Left ventricle myocardium inferior (tissue), 1 donor: ENCODE measurements around the gene MCFD2. TPM values are rescaled to one million over a fixed set of nuclear protein-coding genes. Genes with fewer than 3 reads are reported as not detected.

ENCODE experiments used
- DNase-seq: peaks from one replicate; pipeline ENCODE4 v3.0.0-alpha.2; 2020
- H3K27ac ChIP-seq: fragments of 200-600 bp; replicated peaks from 2 replicates; pipeline ENCODE4 v1.8.0; 2021
- H3K27me3 ChIP-seq: fragments of 200-600 bp; 2 replicates; pipeline ENCODE4 v1.8.0; 2021; ENCODE audit warnings: low read depth
- H3K36me3 ChIP-seq: fragments of 200-600 bp; 2 replicates; pipeline ENCODE4 v1.8.0; 2021
- H3K4me1 ChIP-seq: fragments of 200-600 bp; 2 replicates; pipeline ENCODE4 v1.8.0; 2021
- H3K4me3 ChIP-seq: fragments of 200-600 bp; 2 replicates; pipeline ENCODE4 v1.8.0; 2021; ENCODE audit warnings: mild to moderate bottlenecking, moderate library complexity
- H3K9me3 ChIP-seq: fragments of 200-600 bp; replicated peaks from 2 replicates; pipeline ENCODE4 v1.8.0; 2021
- intact Hi-C: fragments of 100-400 bp; cut with micrococcal nuclease; formaldehyde crosslinking; loops from one replicate; pipeline ENCODE4 v1.11.0; 2022
- total RNA-seq: library from RNA; stranded (reverse); fragmentation: NEBNext Ultra II Directional; extraction: Animal tissue kit (Norgen Biotek cat#: 25700); gene quantifications from one replicate; pipeline ENCODE4 v1.2.1, GENCODE V29; 2021
- TF ChIP-seq, protein P1 (sequence below): fragments of 200-600 bp; IDR thresholded peaks from 2 replicates; pipeline ENCODE4 v1.8.0; 2021; ENCODE audit warnings: antibody characterized with exemption, mild to moderate bottlenecking, borderline replicate concordance
- donor health status: DM: no; HTN: yes; CAD: no; lungs with severe emphysema.

Gene MCFD2
- total RNA-seq, 1 donor from 2014 or later, result 61.2 TPM

GRCh38 chr2:46855805-46856204 lies 59.8 kb downstream of the MCFD2 start:
- no peak for DNase-seq
- peak overlapping the region; percentile 92 for H3K27ac ChIP-seq
- no peaks in the 10 kb centered on the region for H3K27me3 ChIP-seq
- H3K4me1 ChIP-seq, result peaks cover 39% of the 10 kb centered on the region
- no peaks in the 10 kb centered on the region for H3K36me3 ChIP-seq
- H3K4me3 ChIP-seq, result no peak overlapping the region
- intact Hi-C loops, result no loop called here
- TF ChIP-seq, protein P1, sequence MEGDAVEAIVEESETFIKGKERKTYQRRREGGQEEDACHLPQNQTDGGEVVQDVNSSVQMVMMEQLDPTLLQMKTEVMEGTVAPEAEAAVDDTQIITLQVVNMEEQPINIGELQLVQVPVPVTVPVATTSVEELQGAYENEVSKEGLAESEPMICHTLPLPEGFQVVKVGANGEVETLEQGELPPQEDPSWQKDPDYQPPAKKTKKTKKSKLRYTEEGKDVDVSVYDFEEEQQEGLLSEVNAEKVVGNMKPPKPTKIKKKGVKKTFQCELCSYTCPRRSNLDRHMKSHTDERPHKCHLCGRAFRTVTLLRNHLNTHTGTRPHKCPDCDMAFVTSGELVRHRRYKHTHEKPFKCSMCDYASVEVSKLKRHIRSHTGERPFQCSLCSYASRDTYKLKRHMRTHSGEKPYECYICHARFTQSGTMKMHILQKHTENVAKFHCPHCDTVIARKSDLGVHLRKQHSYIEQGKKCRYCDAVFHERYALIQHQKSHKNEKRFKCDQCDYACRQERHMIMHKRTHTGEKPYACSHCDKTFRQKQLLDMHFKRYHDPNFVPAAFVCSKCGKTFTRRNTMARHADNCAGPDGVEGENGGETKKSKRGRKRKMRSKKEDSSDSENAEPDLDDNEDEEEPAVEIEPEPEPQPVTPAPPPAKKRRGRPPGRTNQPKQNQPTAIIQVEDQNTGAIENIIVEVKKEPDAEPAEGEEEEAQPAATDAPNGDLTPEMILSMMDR, result no peak
- no peaks in the 10 kb centered on the region for H3K9me3 ChIP-seq

- DNase-seq, result no peak
- H3K27me3 ChIP-seq, result no peaks in the 10 kb centered on the region
- intact Hi-C loops, result no loop called here
- no peak overlapping the region for H3K4me3 ChIP-seq
- no peaks in the 10 kb centered on the region for H3K9me3 ChIP-seq
- H3K4me1 ChIP-seq, result peaks cover 55% of the 10 kb centered on the region
- TF ChIP-seq, protein P1, result no peak
- peak overlapping the region; percentile 92 for H3K27ac ChIP-seq
- no peaks in the 10 kb centered on the region for H3K36me3 ChIP-seq
These were observed 61.3 kb downstream of the MCFD2 start for GRCh38 chr2:46854260-46854659.

DNA sequence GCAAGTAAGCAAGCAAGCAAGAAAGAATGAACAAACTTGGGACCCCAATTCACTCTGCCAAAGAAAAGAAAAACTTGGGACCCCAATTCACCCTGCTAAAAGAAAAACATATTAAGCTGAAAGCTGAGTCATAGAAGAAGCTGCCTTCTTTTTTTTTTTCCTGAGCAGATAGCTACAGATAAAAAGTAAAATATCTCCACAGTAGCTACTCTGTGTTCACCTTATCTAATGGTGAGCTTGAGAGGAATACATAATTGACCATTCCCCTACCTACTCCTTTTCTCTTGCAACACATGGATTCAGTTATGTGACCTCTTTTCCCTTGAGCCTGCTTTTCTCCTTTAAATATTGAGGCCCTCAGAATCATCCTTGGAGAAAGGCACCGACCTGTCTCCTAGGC lies 63.0 kb downstream of the MCFD2 start:
- no peaks in the 10 kb centered on the region for H3K36me3 ChIP-seq
- TF ChIP-seq, protein P1, result no peak

DNA sequence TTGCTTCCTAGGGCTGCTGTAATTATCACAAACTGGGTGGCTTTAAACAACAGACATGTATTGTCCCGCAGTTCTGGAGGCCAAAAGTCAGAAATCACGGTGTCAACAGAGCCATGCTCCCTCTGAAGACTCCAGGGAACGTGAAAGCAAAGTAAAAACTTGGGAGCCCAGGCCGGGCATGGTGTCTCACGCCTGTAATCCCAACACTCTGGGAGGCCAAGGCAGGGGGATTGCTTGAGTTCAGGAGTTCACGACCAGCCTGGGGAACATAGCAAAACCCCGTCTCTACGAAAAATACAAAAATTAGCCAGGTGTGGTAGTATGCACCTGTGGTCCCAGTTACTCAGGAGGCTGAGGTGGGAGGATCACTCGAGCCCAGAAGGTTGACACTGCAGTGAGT lies 63.5 kb downstream of the MCFD2 start:
- Histone ChIP-seq H3K4me1 (peaks cover 76% of the 10 kb centered on the region), H3K27me3 (no peaks in the 10 kb centered on the region), H3K9me3 (no peaks in the 10 kb centered on the region), H3K4me3 (no peak overlapping the region), H3K27ac (peak overlapping the region; percentile 0), H3K36me3 (no peaks in the 10 kb centered on the region)
- TF ChIP-seq, protein P1, result no peak
- DNase-seq, result no peak
- intact Hi-C loops, result no loop called here

More for the DNA sequence above, 63.0 kb downstream of the MCFD2 start:
- DNase-seq, result no peak
- H3K27ac ChIP-seq, result peak overlapping the region; percentile 0
- H3K27me3 ChIP-seq, result no peaks in the 10 kb centered on the region
- peaks cover 71% of the 10 kb centered on the region for H3K4me1 ChIP-seq
- intact Hi-C loops, result no loop called here
- no peaks in the 10 kb centered on the region for H3K9me3 ChIP-seq
- no peak overlapping the region for H3K4me3 ChIP-seq

Other genes with a start within 250 kb of the MCFD2 start
- gene SOCS5, start 216.5 kb downstream of the MCFD2 start, total RNA-seq, result 19.7 TPM
- 8.2 TPM for gene TTC7A, start 25.4 kb upstream of the MCFD2 start, total RNA-seq
- gene STPG4, start 239.5 kb upstream of the MCFD2 start, total RNA-seq, result not detected